Erythroblast (primary cell): ENCODE data around the gene DNAJB4.

Source experiments
- GATA1 ChIP-seq: IDR thresholded peaks from 2 replicates; pipeline ENCODE4 v1.6.1; 2011; ENCODE audit warnings: low read depth, mild to moderate bottlenecking, control low read depth, low read length, moderate library complexity
- POLR2A ChIP-seq: IDR thresholded peaks from 2 replicates; pipeline ENCODE4 v1.6.1; 2011; ENCODE audit warnings: mild to moderate bottlenecking, low read length

DNA sequence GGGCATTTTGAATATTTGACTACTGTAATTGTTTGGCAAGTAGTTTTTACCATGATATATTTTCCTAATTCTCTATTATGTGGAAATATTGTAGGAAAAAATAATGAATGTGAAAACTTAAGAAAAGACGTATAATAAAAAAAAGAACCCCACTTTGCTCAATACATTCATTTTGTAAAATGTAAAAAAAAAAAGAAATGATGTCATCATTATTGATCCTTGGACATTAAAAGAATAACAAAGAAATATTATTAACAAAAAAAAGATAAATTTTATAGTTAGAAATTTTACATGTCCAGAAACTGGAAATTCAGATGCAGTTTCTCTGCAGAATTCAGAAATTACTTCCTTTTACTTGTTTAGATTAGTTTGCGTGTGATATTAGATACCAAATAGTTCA is 46.3 kb downstream of the DNAJB4 start:
- TF ChIP-seq POLR2A (no peak), GATA1 (no peak)
